Testis (tissue), 3 donors: Measurements from ENCODE around the gene KISS1R. TPM values are rescaled to one million over a fixed set of nuclear protein-coding genes. Genes with fewer than 3 reads are reported as not detected.

Source experiments
- DNase-seq: peaks from one replicate; pipeline ENCODE4 v3.0.0-alpha.2; 2019
- H3K27ac ChIP-seq, 2 donors: fragments of 200-600 bp; sonication (generic); one replicate each; pipeline ENCODE4 v1.5.1; 2019
- H3K27me3 ChIP-seq: fragments of 200-600 bp; sonication (generic); one replicate; pipeline ENCODE4 v1.5.1; 2019
- H3K36me3 ChIP-seq: fragments of 200-600 bp; sonication (generic); one replicate; pipeline ENCODE4 v1.5.1; 2017; ENCODE audit warnings: low read depth; ENCODE audit errors: missing control alignments
- H3K4me1 ChIP-seq: fragments of 200-600 bp; sonication (generic); one replicate; pipeline ENCODE4 v1.5.1; 2019
- H3K4me3 ChIP-seq, 2 donors: fragments of 200-600 bp; sonication (generic); one replicate each; pipeline ENCODE4 v1.5.1; 2017 to 2019
- H3K9me3 ChIP-seq: fragments of 200-600 bp; sonication (generic); one replicate; pipeline ENCODE4 v1.5.1; 2017
- POLR2A ChIP-seq: fragments of 450-650 bp; IDR thresholded peaks from one replicate; pipeline ENCODE4 v1.6.1; 2017; ENCODE audit warnings: antibody characterized with exemption, mild to moderate bottlenecking, moderate library complexity
- WGBS, 2 donors: methylation state at CpG; one replicate each; pipeline ENCODE4 v1.1.5; 2018; 5-methylcytosine and 5-hydroxymethylcytosine counted together
- intact Hi-C: fragments of 100-400 bp; cut with DNase I; formaldehyde crosslinking; loops from one replicate; pipeline ENCODE4 v1.15.1; 2023; ENCODE audit warnings: low total_unique reads
- polyA plus RNA-seq: library from polyadenylated mRNA; stranded (reverse); fragments of 350-450 nt; fragmentation: Illumina TruSeq; extraction: RNeasy Lipid Tissue Mini Kit (QIAGEN cat#74804); gene quantifications from one replicate; pipeline ENCODE4 v1.2.3, GENCODE V29; 2014; ENCODE audit warnings: low read depth, low replicate concordance; ENCODE audit not compliant: insufficient read depth
- total RNA-seq, 2 donors: library from RNA; depleted of rRNA; stranded (reverse); fragments of >200 nt; gene quantifications; one replicate each; pipeline ENCODE4 v1.2.3, GENCODE V29; 2016
- TF ChIP-seq, protein P1 (sequence below), 3 experiments: fragments of 450-650 bp in 2 of 3; fragments of 200-600 bp in 1 of 3; sonication (generic) in 1 of 3; IDR thresholded peaks; one replicate each; pipeline ENCODE4 v1.5.1; 2016 to 2019; ENCODE audit warnings: antibody characterized with exemption in 3 of 3, mild to moderate bottlenecking in 2 of 3, moderate library complexity in 1 of 3

Gene KISS1R
- total and polyA plus RNA-seq, 3 donors from 2014 or later = not detected

- Histone ChIP-seq H3K4me3 (peak overlapping the region; percentile 72 to 82), H3K36me3 (no peaks in the 10 kb centered on the region), H3K27ac (peak overlapping the region in 1 of 2 donors; percentile 88), H3K9me3 (no peaks in the 10 kb centered on the region), H3K4me1 (peaks cover 10% of the 10 kb centered on the region), H3K27me3 (no peaks in the 10 kb centered on the region)
- TF ChIP-seq, protein P1, sequence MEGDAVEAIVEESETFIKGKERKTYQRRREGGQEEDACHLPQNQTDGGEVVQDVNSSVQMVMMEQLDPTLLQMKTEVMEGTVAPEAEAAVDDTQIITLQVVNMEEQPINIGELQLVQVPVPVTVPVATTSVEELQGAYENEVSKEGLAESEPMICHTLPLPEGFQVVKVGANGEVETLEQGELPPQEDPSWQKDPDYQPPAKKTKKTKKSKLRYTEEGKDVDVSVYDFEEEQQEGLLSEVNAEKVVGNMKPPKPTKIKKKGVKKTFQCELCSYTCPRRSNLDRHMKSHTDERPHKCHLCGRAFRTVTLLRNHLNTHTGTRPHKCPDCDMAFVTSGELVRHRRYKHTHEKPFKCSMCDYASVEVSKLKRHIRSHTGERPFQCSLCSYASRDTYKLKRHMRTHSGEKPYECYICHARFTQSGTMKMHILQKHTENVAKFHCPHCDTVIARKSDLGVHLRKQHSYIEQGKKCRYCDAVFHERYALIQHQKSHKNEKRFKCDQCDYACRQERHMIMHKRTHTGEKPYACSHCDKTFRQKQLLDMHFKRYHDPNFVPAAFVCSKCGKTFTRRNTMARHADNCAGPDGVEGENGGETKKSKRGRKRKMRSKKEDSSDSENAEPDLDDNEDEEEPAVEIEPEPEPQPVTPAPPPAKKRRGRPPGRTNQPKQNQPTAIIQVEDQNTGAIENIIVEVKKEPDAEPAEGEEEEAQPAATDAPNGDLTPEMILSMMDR (IDR thresholded peaks at IDR 0.05) = no peak
- TF ChIP-seq POLR2A = no peak
- no peak for DNase-seq
- 2 to 4% methylated on average over 44 to 45 of the region's 69 CpGs for WGBS, 2 donors
- intact Hi-C loops = no loop called here
Measured at GRCh38 chr19:912181-913079, 4.7 kb upstream of the KISS1R start.

DNA sequence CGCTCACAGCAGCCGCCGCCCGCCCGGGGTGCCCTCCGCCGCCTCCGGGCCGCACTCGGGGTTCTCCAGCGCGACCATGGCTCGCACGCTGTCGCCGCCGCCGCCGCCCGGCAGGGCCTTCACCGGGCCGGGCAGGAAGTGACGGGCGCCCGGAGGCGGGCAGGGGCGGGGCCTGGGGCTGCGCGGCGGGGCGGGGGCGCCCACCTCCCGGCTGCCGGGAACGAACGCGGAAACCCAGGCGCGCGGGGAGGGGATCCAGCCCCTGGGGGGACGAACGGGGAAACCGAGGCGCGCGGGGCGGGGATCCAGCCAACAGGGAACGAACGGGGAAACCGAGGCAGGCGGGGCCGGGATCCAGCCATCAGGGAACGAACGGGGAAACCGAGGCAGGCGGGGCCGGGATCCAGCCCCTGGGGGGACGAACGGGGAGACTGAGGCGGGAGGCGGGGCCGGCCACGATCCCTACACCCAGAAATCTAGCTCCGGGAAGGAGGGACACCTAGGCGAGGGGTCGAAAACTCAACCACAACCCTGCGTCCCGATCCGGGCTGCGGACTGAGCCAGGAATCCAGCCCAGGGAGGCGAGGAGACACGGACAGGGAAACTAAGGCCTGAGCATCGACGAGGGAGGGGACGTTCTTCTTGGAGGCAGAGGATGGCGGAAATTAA lies 3.9 kb upstream of the KISS1R start, which contains the start of gene R3HDM4:
Gene R3HDM4, minus strand, starts transcription at position 140 of the 669 bp plus-strand sequence. Its CDS starts 62 bp downstream, at position 78.
- Histone ChIP-seq H3K27me3 (no peaks in the 10 kb centered on the region), H3K4me1 (peaks cover 15% of the 10 kb centered on the region), H3K9me3 (no peaks in the 10 kb centered on the region), H3K36me3 (no peaks in the 10 kb centered on the region), H3K27ac (peak within 1 kb of the TSS; percentile 59 to 88), H3K4me3 (peak within 1 kb of the TSS; percentile 73 to 82)
- WGBS, 2 donors = 0% methylated on average over 23 to 69 of the region's 76 CpGs
- intact Hi-C loops = no loop called here
- DNase-seq = peak; percentile 77
- TF ChIP-seq, protein P1 (IDR thresholded peaks at IDR 0.05) = no peak
- TF ChIP-seq POLR2A = no peak

- TF ChIP-seq, protein P1 (IDR thresholded peaks at IDR 0.05) = no peak
- no peak for TF ChIP-seq POLR2A
- intact Hi-C loops = no loop called here
- peak overlapping the region in 1 of 2 donors; percentile 40 for H3K4me3 ChIP-seq
- H3K36me3 ChIP-seq = no peaks in the 10 kb centered on the region
- WGBS, 2 donors = 15 to 34% methylated on average over 12 to 35 of the region's 35 CpGs
- no peak overlapping the region for H3K27ac ChIP-seq
- no peaks in the 10 kb centered on the region for H3K27me3 ChIP-seq
- DNase-seq = no peak
- H3K9me3 ChIP-seq = no peaks in the 10 kb centered on the region
- peaks cover 20% of the 10 kb centered on the region for H3K4me1 ChIP-seq
Measured at GRCh38 chr19:916645-917322, 349 bp upstream of the KISS1R start.

DNA sequence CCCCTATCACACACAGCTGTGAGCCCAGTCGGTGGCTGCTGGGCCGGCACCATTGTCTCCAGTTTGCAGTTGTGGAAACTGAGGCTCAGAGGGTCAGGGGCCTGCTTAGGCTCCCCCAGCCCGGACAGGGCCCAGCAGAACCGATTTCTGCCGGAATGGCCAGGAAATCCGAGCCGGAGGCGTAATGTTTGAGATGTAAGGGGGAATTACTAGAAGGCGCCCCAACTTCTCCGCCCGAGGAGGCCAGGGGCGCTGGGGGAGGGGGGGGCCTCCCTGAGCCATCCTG lies 962 bp downstream of the KISS1R start:
- no peak overlapping the region for H3K27ac ChIP-seq
- WGBS, 2 donors = 2% methylated on average over 8 of the region's 12 CpGs; no CpG with 5 or more reads in 1 of the 2 donors
- peaks cover 20% of the 10 kb centered on the region for H3K4me1 ChIP-seq
- TF ChIP-seq, protein P1 (IDR thresholded peaks at IDR 0.05) = no peak
- no peak for TF ChIP-seq POLR2A
- intact Hi-C loops = no loop called here
- no peak for DNase-seq
- H3K27me3 ChIP-seq = no peaks in the 10 kb centered on the region
- no peaks in the 10 kb centered on the region for H3K36me3 ChIP-seq
- H3K9me3 ChIP-seq = no peaks in the 10 kb centered on the region
- H3K4me3 ChIP-seq = no peak overlapping the region
